Glutamatergic neuron (in vitro differentiated cells): ENCODE measurements around the gene PRSS22. TPM values are rescaled to one million over a fixed set of nuclear protein-coding genes. Genes with fewer than 3 reads are reported as not detected.

Experiments
- total RNA-seq: library from RNA; stranded (reverse); fragmentation: NEBNext Ultra II Directional; extraction: Animal tissue kit (Norgen Biotek cat#: 25700); gene quantifications from one replicate; pipeline ENCODE4 v1.2.1, GENCODE V29; 2021; ENCODE audit not compliant: unreplicated experiment

The PRSS22 gene
- total RNA-seq, 1 donor from 2014 or later, result not detected

Other genes starting within 250 kb of the PRSS22 start
- 41.2 TPM for gene KCTD5, start 175.6 kb downstream of the PRSS22 start, total RNA-seq
- 10.8 TPM for gene PRSS27, start 137.9 kb downstream of the PRSS22 start, total RNA-seq
- 699 TPM for gene SRRM2, start 105.5 kb downstream of the PRSS22 start, total RNA-seq
- 183 TPM for gene ELOB, start 80.9 kb downstream of the PRSS22 start, total RNA-seq
- gene PRSS33, start 70.6 kb downstream of the PRSS22 start, total RNA-seq, result 0.39 TPM
- gene PRSS41, start 59.7 kb downstream of the PRSS22 start, total RNA-seq, result not detected
- gene PRSS21, start 40.9 kb downstream of the PRSS22 start, total RNA-seq, result not detected
- gene ZG16B, start 27.9 kb downstream of the PRSS22 start, total RNA-seq, result not detected
- 30.5 TPM for gene FLYWCH2, start 25.0 kb upstream of the PRSS22 start, total RNA-seq
- gene FLYWCH1, start 53.8 kb upstream of the PRSS22 start, total RNA-seq, result 77.1 TPM
- gene KREMEN2, start 106.1 kb upstream of the PRSS22 start, total RNA-seq, result 12.8 TPM
- 69.1 TPM for gene PAQR4, start 111.2 kb upstream of the PRSS22 start, total RNA-seq
- 8.5 TPM for gene PKMYT1, start 122.3 kb upstream of the PRSS22 start, total RNA-seq
- 0.39 TPM for gene CLDN9, start 154.8 kb upstream of the PRSS22 start, total RNA-seq
- gene CLDN6, start 160.0 kb upstream of the PRSS22 start, total RNA-seq, result 31.1 TPM
- 4.2 TPM for gene TNFRSF12A, start 162.2 kb upstream of the PRSS22 start, total RNA-seq
- 117 TPM for gene HCFC1R1, start 165.8 kb upstream of the PRSS22 start, total RNA-seq
- 30.2 TPM for gene THOC6, start 165.9 kb upstream of the PRSS22 start, total RNA-seq
- not detected for gene BICDL2, start 178.8 kb upstream of the PRSS22 start, total RNA-seq
- gene MMP25, start 188.4 kb upstream of the PRSS22 start, total RNA-seq, result not detected
- gene IL32, start 207.5 kb upstream of the PRSS22 start, total RNA-seq, result 1.3 TPM
- gene ZSCAN10, start 241.1 kb upstream of the PRSS22 start, total RNA-seq, result 0.74 TPM